Osteocyte (in vitro differentiated cells): ENCODE data around the gene USP20. TPM values are rescaled to one million over a fixed set of nuclear protein-coding genes. Genes with fewer than 3 reads are reported as not detected.

ENCODE experiments used
- DNase-seq: peaks from one replicate; pipeline ENCODE4 v3.0.0; 2021; ENCODE audit warnings: mixed read lengths; ENCODE audit not compliant: unreplicated experiment; ENCODE audit errors: extremely low spot score
- H3K27ac Mint-ChIP-seq: one replicate; pipeline ENCODE4 v1.8.0; 2021; ENCODE audit warnings: mild to moderate bottlenecking, mixed read lengths; ENCODE audit not compliant: unreplicated experiment
- H3K27me3 Mint-ChIP-seq: one replicate; pipeline ENCODE4 v1.8.0; 2021; ENCODE audit warnings: mixed read lengths; ENCODE audit not compliant: unreplicated experiment
- H3K36me3 Mint-ChIP-seq: one replicate; pipeline ENCODE4 v1.8.0; 2021; ENCODE audit warnings: mixed read lengths; ENCODE audit not compliant: unreplicated experiment
- H3K4me1 Mint-ChIP-seq: one replicate; pipeline ENCODE4 v1.8.0; 2021; ENCODE audit warnings: mixed read lengths; ENCODE audit not compliant: unreplicated experiment
- H3K4me3 Mint-ChIP-seq: one replicate; pipeline ENCODE4 v1.8.0; 2021; ENCODE audit warnings: mild to moderate bottlenecking, moderate library complexity, mixed read lengths; ENCODE audit not compliant: unreplicated experiment
- H3K9me3 Mint-ChIP-seq: one replicate; pipeline ENCODE4 v1.8.0; 2021; ENCODE audit warnings: mixed read lengths; ENCODE audit not compliant: unreplicated experiment
- CTCF ChIP-seq: fragments of 200-600 bp; sonication (generic); IDR thresholded peaks from 2 replicates; pipeline ENCODE4 v1.5.0; 2021; ENCODE audit warnings: antibody characterized with exemption, mild to moderate bottlenecking, moderate library complexity
- total RNA-seq: library from RNA; stranded (reverse); gene quantifications from 2 replicates; pipeline ENCODE4 v1.2.1, GENCODE V29; 2021

USP20 gene
- total RNA-seq, 1 donor from 2014 or later: 32.6 TPM

GRCh38 chr9:129845373-129845772 lies 10.1 kb downstream of the USP20 start:
- DNase-seq: no peak
- no peak for TF ChIP-seq CTCF
- no peaks in the 10 kb centered on the region for H3K27me3 Mint-ChIP-seq
- peaks cover 5% of the 10 kb centered on the region for H3K36me3 Mint-ChIP-seq
- H3K9me3 Mint-ChIP-seq: no peaks in the 10 kb centered on the region
- H3K27ac Mint-ChIP-seq: no peak overlapping the region
- H3K4me3 Mint-ChIP-seq: no peak overlapping the region
- peaks cover 5% of the 10 kb centered on the region for H3K4me1 Mint-ChIP-seq

GRCh38 chr9:129848712-129849441 lies 13.6 kb downstream of the USP20 start:
- DNase-seq: no peak
- Mint-ChIP-seq H3K4me3 (no peak overlapping the region), H3K4me1 (peaks cover 6% of the 10 kb centered on the region), H3K27me3 (no peaks in the 10 kb centered on the region), H3K9me3 (no peaks in the 10 kb centered on the region), H3K27ac (no peak overlapping the region), H3K36me3 (peaks cover 25% of the 10 kb centered on the region)
- TF ChIP-seq CTCF: no peak

DNA sequence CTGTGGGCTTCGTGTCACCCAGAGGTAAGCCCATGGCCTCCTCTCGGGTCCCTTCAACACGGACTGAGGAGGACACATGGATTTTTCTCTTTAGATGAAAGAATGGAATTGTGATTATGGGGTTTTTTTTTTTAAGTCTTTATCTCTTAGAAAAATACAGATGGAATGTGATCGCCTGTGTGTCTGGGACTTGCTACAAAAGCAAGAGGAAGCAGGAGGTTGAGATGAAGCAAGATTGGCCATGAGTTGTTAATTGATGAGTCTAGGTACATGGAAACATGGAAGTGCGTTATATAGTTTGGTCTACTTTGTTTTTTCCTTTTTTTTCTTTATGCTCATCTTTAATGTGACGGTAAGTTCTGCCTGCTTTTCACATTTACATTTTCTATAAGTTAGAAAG lies 14.6 kb downstream of the USP20 start:
- Mint-ChIP-seq H3K4me3 (no peak overlapping the region), H3K4me1 (peaks cover 6% of the 10 kb centered on the region), H3K27me3 (no peaks in the 10 kb centered on the region), H3K9me3 (no peaks in the 10 kb centered on the region), H3K36me3 (peaks cover 35% of the 10 kb centered on the region), H3K27ac (no peak overlapping the region)
- no peak for DNase-seq
- TF ChIP-seq CTCF: no peak

DNA sequence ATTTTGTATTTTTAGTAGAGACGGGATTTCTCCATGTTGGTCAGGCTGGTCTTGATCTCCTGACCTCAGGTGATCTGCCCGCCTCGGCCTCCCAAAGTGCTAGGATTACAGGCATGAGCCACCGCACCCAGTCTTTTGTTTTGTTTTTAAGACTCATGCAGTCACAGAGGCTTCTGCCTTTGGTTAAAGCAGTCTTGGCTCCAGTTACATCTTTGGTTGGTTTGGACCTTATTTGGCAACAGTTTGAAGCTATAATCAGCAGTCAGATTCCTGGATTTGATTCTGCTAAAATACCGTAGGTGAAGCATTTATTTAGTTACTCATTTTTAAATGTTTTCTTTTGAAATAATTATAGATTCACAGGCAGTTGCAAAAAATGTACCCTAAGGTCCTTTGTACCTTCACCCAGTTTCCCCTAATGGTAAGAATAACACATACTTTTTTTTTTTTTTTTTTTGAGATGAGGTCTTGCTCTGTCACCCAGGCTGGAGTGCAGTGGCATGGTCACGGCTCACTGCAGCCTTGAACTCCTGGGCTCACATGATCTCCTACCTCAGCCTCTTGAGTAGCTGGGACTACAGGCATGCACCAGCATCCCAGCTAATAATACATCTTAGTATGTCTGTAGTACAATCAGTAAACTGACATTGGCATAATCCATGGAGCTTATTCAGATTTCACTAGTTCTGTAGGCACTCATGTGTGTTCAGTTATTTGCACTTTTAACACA lies 15.7 kb downstream of the USP20 start:
- Mint-ChIP-seq H3K4me3 (no peak overlapping the region), H3K27me3 (no peaks in the 10 kb centered on the region), H3K27ac (no peak overlapping the region), H3K4me1 (peaks cover 6% of the 10 kb centered on the region), H3K36me3 (peaks cover 43% of the 10 kb centered on the region), H3K9me3 (no peaks in the 10 kb centered on the region)
- TF ChIP-seq CTCF: no peak
- no peak for DNase-seq

DNA sequence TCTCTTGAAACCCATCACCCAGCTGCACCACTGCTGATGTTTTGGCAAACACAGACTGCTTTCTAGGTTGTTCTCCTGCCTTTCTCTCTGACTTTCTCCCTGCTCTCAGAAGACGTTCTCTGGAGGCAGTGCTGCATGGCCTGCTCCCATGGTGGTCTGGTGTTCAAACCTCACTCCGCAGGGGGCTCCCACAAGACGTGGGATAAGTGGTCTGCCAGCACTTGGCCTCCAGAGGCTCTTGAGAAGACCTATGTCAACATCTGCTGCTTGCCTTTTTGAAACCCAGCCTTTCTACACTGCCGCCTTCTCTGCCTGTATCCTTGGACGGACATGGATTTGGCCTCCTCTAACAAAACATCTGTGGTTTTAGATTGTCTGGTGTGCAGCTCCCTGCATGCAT lies 16.6 kb downstream of the USP20 start:
- Mint-ChIP-seq H3K27me3 (no peaks in the 10 kb centered on the region), H3K4me1 (peaks cover 10% of the 10 kb centered on the region), H3K27ac (no peak overlapping the region), H3K4me3 (no peak overlapping the region), H3K9me3 (no peaks in the 10 kb centered on the region), H3K36me3 (peaks cover 45% of the 10 kb centered on the region)
- DNase-seq: no peak
- TF ChIP-seq CTCF: no peak
